Stimulated activated CD8-positive, alpha-beta memory T cell treated with anti-CD3 and anti-CD28 coated beads, Interleukin-7, amount 100 ng/mL, for 1 hour (primary cell): Measurements from ENCODE around the gene FBLIM1.
"Not testable (repeated sequence)": the region's sequence is repeated elsewhere in the genome, so short reads cannot be mapped to it uniquely, and the experiment has no call there.

Source experiments
- DNase-seq, 2 donors: peaks; one replicate each; pipeline ENCODE4 v3.0.0-alpha.2; 2020; ENCODE audit warnings: low read depth in 2 of 2

The FBLIM1 gene

GRCh38 chr1:15810073-15810472 is 51.5 kb downstream of the FBLIM1 start:
- no peak for DNase-seq

- DNase-seq = no peak
Measured at GRCh38 chr1:15816674-15817073, 58.1 kb downstream of the FBLIM1 start.

GRCh38 chr1:15820478-15820877 is 61.9 kb downstream of the FBLIM1 start:
- no peak for DNase-seq

GRCh38 chr1:15825800-15826199 is 67.2 kb downstream of the FBLIM1 start:
- no peak for DNase-seq

GRCh38 chr1:15826810-15827507 is 68.4 kb downstream of the FBLIM1 start:
- no peak for DNase-seq

GRCh38 chr1:15827567-15827966 is 69.0 kb downstream of the FBLIM1 start:
- DNase-seq = not testable (repeated sequence)

GRCh38 chr1:15828931-15829330 is 70.3 kb downstream of the FBLIM1 start:
- DNase-seq = not testable (repeated sequence)

- no peak for DNase-seq
Measured at GRCh38 chr1:15830258-15830657, 71.7 kb downstream of the FBLIM1 start.

- no peak for DNase-seq
Measured at GRCh38 chr1:15833069-15833679, 74.6 kb downstream of the FBLIM1 start.

- DNase-seq = no peak
Measured at GRCh38 chr1:15833842-15834405, 75.3 kb downstream of the FBLIM1 start.

GRCh38 chr1:15834406-15835204 is 76.0 kb downstream of the FBLIM1 start:
- DNase-seq = peak; percentile 74 to 75

- no peak for DNase-seq
Measured at GRCh38 chr1:15835205-15835740, 76.7 kb downstream of the FBLIM1 start.

- peak; percentile 97 to 99 for DNase-seq
Measured at GRCh38 chr1:15835741-15836510, 77.3 kb downstream of the FBLIM1 start.
